ENCODE measurements around the gene SLC25A2.
"Not testable (repeated sequence)": the region's sequence is repeated elsewhere in the genome, so short reads cannot be mapped to it uniquely, and the experiment has no call there.

DNA sequence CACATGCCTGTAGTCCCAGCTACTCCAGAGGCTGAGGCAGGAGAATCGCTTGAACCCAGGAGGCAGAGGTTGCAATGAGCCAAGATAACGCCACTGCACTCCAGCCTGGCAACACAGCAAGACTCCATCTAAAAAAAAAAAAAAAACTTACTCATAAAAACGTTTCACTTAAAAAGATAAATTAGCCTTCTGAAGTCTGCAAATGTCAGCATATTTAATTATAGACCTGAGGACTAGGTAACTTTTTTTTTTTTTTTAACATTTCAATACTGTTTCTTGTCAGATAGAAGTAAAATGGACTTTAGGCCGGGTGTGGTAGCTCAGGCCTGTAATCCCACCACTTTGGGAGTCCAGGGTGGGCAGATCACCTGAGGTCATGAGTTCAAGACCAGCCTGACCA is 13.1 kb upstream of the SLC25A2 start:
- TF ChIP-seq POLR2A, EP300 (IDR thresholded peaks at IDR 0.05): not testable (repeated sequence)
- TF ChIP-seq, protein P1, sequence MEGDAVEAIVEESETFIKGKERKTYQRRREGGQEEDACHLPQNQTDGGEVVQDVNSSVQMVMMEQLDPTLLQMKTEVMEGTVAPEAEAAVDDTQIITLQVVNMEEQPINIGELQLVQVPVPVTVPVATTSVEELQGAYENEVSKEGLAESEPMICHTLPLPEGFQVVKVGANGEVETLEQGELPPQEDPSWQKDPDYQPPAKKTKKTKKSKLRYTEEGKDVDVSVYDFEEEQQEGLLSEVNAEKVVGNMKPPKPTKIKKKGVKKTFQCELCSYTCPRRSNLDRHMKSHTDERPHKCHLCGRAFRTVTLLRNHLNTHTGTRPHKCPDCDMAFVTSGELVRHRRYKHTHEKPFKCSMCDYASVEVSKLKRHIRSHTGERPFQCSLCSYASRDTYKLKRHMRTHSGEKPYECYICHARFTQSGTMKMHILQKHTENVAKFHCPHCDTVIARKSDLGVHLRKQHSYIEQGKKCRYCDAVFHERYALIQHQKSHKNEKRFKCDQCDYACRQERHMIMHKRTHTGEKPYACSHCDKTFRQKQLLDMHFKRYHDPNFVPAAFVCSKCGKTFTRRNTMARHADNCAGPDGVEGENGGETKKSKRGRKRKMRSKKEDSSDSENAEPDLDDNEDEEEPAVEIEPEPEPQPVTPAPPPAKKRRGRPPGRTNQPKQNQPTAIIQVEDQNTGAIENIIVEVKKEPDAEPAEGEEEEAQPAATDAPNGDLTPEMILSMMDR (IDR thresholded peaks at IDR 0.05) = not testable (repeated sequence)
